ENCODE results near the gene KCNIP1.
A peak's percentile ranks its signal among the peaks of the same experiment; 100 is the strongest.

KCNIP1 gene

DNA sequence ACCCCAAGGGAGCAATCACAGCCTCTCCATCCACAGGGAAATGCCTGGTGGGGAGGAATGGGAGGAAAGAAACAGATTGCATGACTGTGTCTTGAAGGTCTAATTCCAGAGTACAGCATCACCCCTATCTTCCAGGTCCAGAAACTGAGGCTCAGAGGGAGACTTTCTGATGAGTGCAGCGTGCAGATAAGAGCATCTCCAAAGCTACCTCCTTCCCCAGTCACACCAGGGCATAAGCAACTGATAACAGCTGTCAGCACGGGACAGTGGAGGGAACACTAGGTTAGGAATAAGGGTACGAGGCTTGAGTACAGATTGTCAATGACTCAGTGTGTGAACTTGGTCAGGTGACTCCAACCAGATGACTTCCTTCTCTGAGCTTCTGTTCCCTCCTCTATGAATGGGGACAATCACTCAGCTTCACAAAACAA is 126.9 kb downstream of the KCNIP1 start:
- Histone ChIP-seq H3K23ac (ENCODE audit: low read length) (no peak overlapping the region), H3K36me3 (ENCODE audit: control insufficient read depth in 1 of 2, insufficient read depth in 2 of 2, low read length in 2 of 2) (no peaks in the 10 kb centered on the region), H4K8ac (ENCODE audit: low read depth, low read length) (no peak overlapping the region), H3K4me3 (ENCODE audit: low read depth, low read length) (no peak overlapping the region), H3K4ac (ENCODE audit: low read depth, low read length) (no peak overlapping the region), H3K27me3 (ENCODE audit: insufficient read depth, low read length) (no peaks in the 10 kb centered on the region), H2BK5ac (ENCODE audit: low read depth, low read length, poor library complexity) (no peak overlapping the region), H3K4me2 (ENCODE audit: low read length) (no peak overlapping the region), H3K79me2 (ENCODE audit: control insufficient read depth, insufficient read depth, low read length, poor library complexity) (no peaks in the 10 kb centered on the region), H3K4me1 (ENCODE audit: control insufficient read depth in 1 of 2, insufficient read depth in 2 of 2, low read length in 2 of 2) (peaks cover 10 to 11% of the 10 kb centered on the region in 2 experiments), H2BK12ac (ENCODE audit: low read length) (no peak overlapping the region), H3K27ac (ENCODE audit: low read depth, low read length) (no peak overlapping the region), H4K91ac (ENCODE audit: low read depth, low read length) (no peak overlapping the region), H2AFZ (ENCODE audit: insufficient read depth, low read length, poor library complexity) (no peak overlapping the region), H4K12ac (ENCODE audit: low read depth, low read length) (no peak overlapping the region), H3K79me1 (ENCODE audit: low read length) (peaks cover 5% of the 10 kb centered on the region), H3K14ac (ENCODE audit: low read length) (no peak overlapping the region), H3K18ac (ENCODE audit: low read length) (no peak overlapping the region), H2AK5ac (ENCODE audit: low read length) (no peak overlapping the region), H3K9ac (ENCODE audit: low read length) (no peak overlapping the region), H3K9me3 (ENCODE audit: insufficient read depth, low read depth, low read length) (no peaks in the 10 kb centered on the region), H2BK120ac (ENCODE audit: insufficient read depth, low read length, poor library complexity) (no peak overlapping the region)
- peak in 1 of 2 donors; percentile 8 for DNase-seq
- WGBS (ENCODE audit: extremely low coverage, insufficient coverage, insufficient read length) = no CpG with 5 or more reads among the region's 3 CpGs

DNA sequence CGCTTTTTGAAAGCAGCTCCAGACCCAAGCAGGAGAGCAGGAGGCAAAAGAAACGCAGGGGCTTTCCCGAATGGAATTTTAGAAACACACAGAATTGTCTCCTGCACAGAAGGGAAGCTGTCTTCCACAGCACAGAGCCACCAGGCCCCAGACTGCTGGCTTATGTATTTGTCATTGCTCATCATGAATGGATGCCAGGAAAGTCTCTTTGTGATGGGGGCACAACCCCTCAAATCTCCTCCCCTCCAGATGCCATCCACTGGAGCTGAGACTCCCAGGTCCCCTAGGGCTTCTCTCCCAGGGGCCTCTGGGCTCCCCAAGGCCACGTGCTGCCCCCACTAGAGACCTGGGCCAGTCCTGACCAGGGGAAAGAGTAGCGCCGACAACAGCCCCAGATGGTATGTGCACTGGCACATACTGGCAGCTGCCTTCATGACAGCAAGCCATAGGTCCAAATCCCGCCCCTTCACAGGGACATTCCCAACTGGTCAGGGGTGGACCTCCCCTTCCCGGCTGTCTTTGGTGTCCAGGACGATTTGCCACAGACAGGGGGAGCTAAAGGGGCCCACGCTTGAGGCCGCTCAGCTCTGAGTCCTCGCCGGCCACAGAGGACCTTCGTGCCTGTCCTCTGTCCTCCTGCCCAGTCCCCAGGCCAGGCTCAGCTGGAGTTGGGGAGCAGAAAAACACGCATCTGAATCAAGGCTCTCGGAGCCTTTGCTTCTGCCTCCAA is 127.8 kb downstream of the KCNIP1 start:
- Histone ChIP-seq H2BK120ac (ENCODE audit: insufficient read depth, low read length, poor library complexity) (no peak overlapping the region), H3K18ac (ENCODE audit: low read length) (no peak overlapping the region), H3K4me3 (ENCODE audit: low read depth, low read length) (no peak overlapping the region), H3K14ac (ENCODE audit: low read length) (no peak overlapping the region), H3K27me3 (ENCODE audit: insufficient read depth, low read length) (no peaks in the 10 kb centered on the region), H2BK5ac (ENCODE audit: low read depth, low read length, poor library complexity) (no peak overlapping the region), H3K9me3 (ENCODE audit: insufficient read depth, low read depth, low read length) (no peaks in the 10 kb centered on the region), H3K79me1 (ENCODE audit: low read length) (peaks cover 5% of the 10 kb centered on the region), H3K4me2 (ENCODE audit: low read length) (no peak overlapping the region), H2BK12ac (ENCODE audit: low read length) (no peak overlapping the region), H3K23ac (ENCODE audit: low read length) (no peak overlapping the region), H3K4ac (ENCODE audit: low read depth, low read length) (no peak overlapping the region), H3K79me2 (ENCODE audit: control insufficient read depth, insufficient read depth, low read length, poor library complexity) (no peaks in the 10 kb centered on the region), H4K8ac (ENCODE audit: low read depth, low read length) (no peak overlapping the region), H4K12ac (ENCODE audit: low read depth, low read length) (no peak overlapping the region), H2AFZ (ENCODE audit: insufficient read depth, low read length, poor library complexity) (no peak overlapping the region), H3K9ac (ENCODE audit: low read length) (no peak overlapping the region), H4K91ac (ENCODE audit: low read depth, low read length) (no peak overlapping the region), H2AK5ac (ENCODE audit: low read length) (no peak overlapping the region), H3K27ac (ENCODE audit: low read depth, low read length) (no peak overlapping the region), H3K4me1 (ENCODE audit: control insufficient read depth in 1 of 2, insufficient read depth in 2 of 2, low read length in 2 of 2) (peaks cover 10 to 11% of the 10 kb centered on the region in 2 experiments), H3K36me3 (ENCODE audit: control insufficient read depth in 1 of 2, insufficient read depth in 2 of 2, low read length in 2 of 2) (no peaks in the 10 kb centered on the region)
- no CpG with 5 or more reads among the region's 16 CpGs for WGBS (ENCODE audit: extremely low coverage, insufficient coverage, insufficient read length)
- peak in 1 of 2 donors; percentile 21 for DNase-seq

DNA sequence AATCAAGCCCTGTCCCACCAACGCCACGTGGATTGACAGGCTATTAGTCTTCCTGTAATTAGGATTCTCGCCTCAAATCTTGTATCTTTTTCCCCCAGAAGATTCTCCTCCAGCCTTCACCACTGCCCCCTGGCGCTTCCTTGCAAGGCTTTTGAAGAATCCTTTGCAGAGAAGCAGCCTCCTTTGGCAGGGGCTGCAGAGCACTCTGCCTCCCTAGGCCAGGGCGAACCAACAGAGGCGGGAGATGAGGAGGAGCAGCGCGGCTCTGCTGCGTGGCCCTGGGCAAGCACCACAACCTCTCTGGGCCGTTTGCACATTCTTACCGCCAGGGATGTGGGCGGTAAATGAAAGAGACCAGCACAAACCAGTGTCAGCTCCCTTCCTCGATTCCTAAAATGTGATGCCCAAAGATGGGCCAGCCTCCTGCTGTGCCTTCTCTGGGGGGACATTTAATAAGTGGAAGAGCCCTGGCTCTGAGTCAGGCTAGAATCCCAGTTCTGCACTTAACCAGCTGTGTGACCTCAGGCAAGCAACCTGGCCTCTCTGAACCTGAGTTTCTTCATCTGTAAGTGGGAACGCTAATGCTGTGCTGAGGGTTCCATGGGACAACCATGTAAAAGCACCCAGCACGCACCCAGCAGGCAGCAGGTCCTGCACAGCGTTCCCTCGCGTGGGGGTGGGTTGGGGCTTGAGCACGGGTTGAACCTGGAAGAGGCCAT is 128.6 kb downstream of the KCNIP1 start:
- peak; percentile 54 to 79 for DNase-seq
- Histone ChIP-seq H3K4me3 (ENCODE audit: low read depth, low read length) (no peak overlapping the region), H3K36me3 (ENCODE audit: control insufficient read depth in 1 of 2, insufficient read depth in 2 of 2, low read length in 2 of 2) (no peaks in the 10 kb centered on the region), H3K14ac (ENCODE audit: low read length) (peak overlapping the region; percentile 7), H3K18ac (ENCODE audit: low read length) (no peak overlapping the region), H2BK120ac (ENCODE audit: insufficient read depth, low read length, poor library complexity) (no peak overlapping the region), H3K4me1 (ENCODE audit: control insufficient read depth in 1 of 2, insufficient read depth in 2 of 2, low read length in 2 of 2) (peaks cover 10 to 11% of the 10 kb centered on the region in 2 experiments), H4K8ac (ENCODE audit: low read depth, low read length) (no peak overlapping the region), H3K4ac (ENCODE audit: low read depth, low read length) (no peak overlapping the region), H2BK5ac (ENCODE audit: low read depth, low read length, poor library complexity) (no peak overlapping the region), H3K79me1 (ENCODE audit: low read length) (peaks cover 5% of the 10 kb centered on the region), H3K79me2 (ENCODE audit: control insufficient read depth, insufficient read depth, low read length, poor library complexity) (no peaks in the 10 kb centered on the region), H4K12ac (ENCODE audit: low read depth, low read length) (no peak overlapping the region), H2AFZ (ENCODE audit: insufficient read depth, low read length, poor library complexity) (peak overlapping the region; percentile 66), H3K4me2 (ENCODE audit: low read length) (peak overlapping the region; percentile 78), H3K23ac (ENCODE audit: low read length) (no peak overlapping the region), H3K27me3 (ENCODE audit: insufficient read depth, low read length) (no peaks in the 10 kb centered on the region), H3K9ac (ENCODE audit: low read length) (no peak overlapping the region), H4K91ac (ENCODE audit: low read depth, low read length) (no peak overlapping the region), H2BK12ac (ENCODE audit: low read length) (no peak overlapping the region), H3K9me3 (ENCODE audit: insufficient read depth, low read depth, low read length) (no peaks in the 10 kb centered on the region), H3K27ac (ENCODE audit: low read depth, low read length) (no peak overlapping the region), H2AK5ac (ENCODE audit: low read length) (no peak overlapping the region)
- no CpG with 5 or more reads among the region's 19 CpGs for WGBS (ENCODE audit: extremely low coverage, insufficient coverage, insufficient read length)

DNA sequence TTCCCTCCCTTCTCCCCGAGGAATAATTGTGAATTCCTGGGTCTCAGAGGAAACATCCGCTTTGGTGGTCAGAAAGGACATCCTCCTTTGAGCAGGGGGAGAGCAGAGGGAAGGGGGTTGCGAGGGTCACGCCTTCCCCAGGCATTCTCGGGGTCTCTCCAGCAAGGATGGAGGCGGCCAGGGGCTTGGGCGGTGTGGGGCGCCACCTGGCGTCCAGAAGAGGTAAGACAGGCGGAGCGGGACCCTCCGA is 129.1 kb downstream of the KCNIP1 start:
- H3K9ac ChIP-seq (ENCODE audit: low read length) = no peak overlapping the region
- H4K91ac ChIP-seq (ENCODE audit: low read depth, low read length) = no peak overlapping the region
- peak overlapping the region; percentile 50 for H4K8ac ChIP-seq (ENCODE audit: low read depth, low read length)
- H2AFZ ChIP-seq (ENCODE audit: insufficient read depth, low read length, poor library complexity) = peak overlapping the region; percentile 66
- peak in 1 of 2 donors; percentile 59 for DNase-seq
- no peak overlapping the region for H2BK12ac ChIP-seq (ENCODE audit: low read length)
- no peaks in the 10 kb centered on the region for H3K27me3 ChIP-seq (ENCODE audit: insufficient read depth, low read length)
- H3K4me3 ChIP-seq (ENCODE audit: low read depth, low read length) = no peak overlapping the region
- H2BK120ac ChIP-seq (ENCODE audit: insufficient read depth, low read length, poor library complexity) = no peak overlapping the region
- H4K12ac ChIP-seq (ENCODE audit: low read depth, low read length) = no peak overlapping the region
- no peaks in the 10 kb centered on the region for H3K9me3 ChIP-seq (ENCODE audit: insufficient read depth, low read depth, low read length)
- H3K36me3 ChIP-seq (ENCODE audit: control insufficient read depth in 1 of 2, insufficient read depth in 2 of 2, low read length in 2 of 2) = no peaks in the 10 kb centered on the region
- WGBS (ENCODE audit: extremely low coverage, insufficient coverage, insufficient read length) = no CpG with 5 or more reads among the region's 12 CpGs
- no peak overlapping the region for H3K14ac ChIP-seq (ENCODE audit: low read length)
- H3K23ac ChIP-seq (ENCODE audit: low read length) = no peak overlapping the region
- H3K4ac ChIP-seq (ENCODE audit: low read depth, low read length) = no peak overlapping the region
- no peaks in the 10 kb centered on the region for H3K79me2 ChIP-seq (ENCODE audit: control insufficient read depth, insufficient read depth, low read length, poor library complexity)
- H2AK5ac ChIP-seq (ENCODE audit: low read length) = no peak overlapping the region
- peaks cover 5% of the 10 kb centered on the region for H3K79me1 ChIP-seq (ENCODE audit: low read length)
- peak overlapping the region; percentile 78 for H3K4me2 ChIP-seq (ENCODE audit: low read length)
- H3K4me1 ChIP-seq (ENCODE audit: control insufficient read depth in 1 of 2, insufficient read depth in 2 of 2, low read length in 2 of 2) = peaks cover 10 to 11% of the 10 kb centered on the region in 2 experiments
- peak overlapping the region; percentile 86 for H3K27ac ChIP-seq (ENCODE audit: low read depth, low read length)
- H2BK5ac ChIP-seq (ENCODE audit: low read depth, low read length, poor library complexity) = peak overlapping the region; percentile 53
- no peak overlapping the region for H3K18ac ChIP-seq (ENCODE audit: low read length)

Data from trophoblast cell (in vitro differentiated cells and primary cell).